PC-3 (cell line): ENCODE measurements around the gene SHQ1. TPM values are rescaled to one million over a fixed set of nuclear protein-coding genes. Genes with fewer than 3 reads are reported as not detected.

ENCODE experiments used
- ATAC-seq: fragments of 200-7000 bp; cut with Tn5 transposase; 2 replicates; pipeline ENCODE4 v1.9.1; 2020; ENCODE audit warnings: mild to moderate bottlenecking, moderate library complexity
- BruUV-seq: library from RNA; stranded (reverse); fragments of 400-500 nt; replicated peaks from 2 replicates; lab custom pipeline; 2021; lab: Mats Ljungman, UMichigan
- CTCF ChIA-PET: fragments of 300-600 bp; sonication (Branson Sonifier 250); formaldehyde crosslinking; loops from one replicate; lab custom pipeline; 2022; ENCODE audit warnings: antibody characterized with exemption; lab: Charles Lee
- POLR2A ChIA-PET: fragments of 300-600 bp; sonication (Branson Sonifier 250); formaldehyde crosslinking; loops from one replicate; lab custom pipeline; 2022; ENCODE audit warnings: antibody characterized with exemption; ENCODE audit not compliant: unreplicated experiment; lab: Charles Lee
- DNase-seq: peaks from one replicate; pipeline ENCODE4 v3.0.0-alpha.2; 2015
- H2AFZ ChIP-seq: fragments of 300-600 bp; sonication (generic); 2 replicates; pipeline ENCODE4 v1.6.0; 2016; ENCODE audit warnings: antibody characterized with exemption, low read length
- H3F3A ChIP-seq: fragments of 300-600 bp; sonication (generic); one replicate; pipeline ENCODE4 v1.6.0; 2017; ENCODE audit warnings: antibody characterized with exemption, low read length, control low read depth, mild to moderate bottlenecking; ENCODE audit not compliant: unreplicated experiment
- H3K27ac ChIP-seq: fragments of 300-600 bp; sonication (generic); 2 replicates; pipeline ENCODE4 v1.5.1; 2016; ENCODE audit warnings: mild to moderate bottlenecking, low read length
- H3K27me3 ChIP-seq: fragments of 300-600 bp; sonication (generic); 2 replicates; pipeline ENCODE4 v1.6.1; 2016; ENCODE audit warnings: low read length, mixed read lengths
- H3K36me3 ChIP-seq: fragments of 300-600 bp; sonication (generic); 2 replicates; pipeline ENCODE4 v1.6.1; 2016; ENCODE audit warnings: low read depth, mixed run types, low read length, mixed read lengths
- H3K4me1 ChIP-seq: fragments of 300-600 bp; sonication (generic); 2 replicates; pipeline ENCODE4 v1.5.1; 2016; ENCODE audit warnings: low read length; ENCODE audit not compliant: insufficient read depth
- H3K4me2 ChIP-seq: fragments of 300-600 bp; sonication (generic); 2 replicates; pipeline ENCODE4 v1.6.0; 2016; ENCODE audit warnings: low read length
- H3K4me3 ChIP-seq: fragments of 300-600 bp; sonication (generic); 2 replicates; pipeline ENCODE4 v1.5.1; 2016; ENCODE audit warnings: mild to moderate bottlenecking, low read length, mixed read lengths
- H3K79me2 ChIP-seq: fragments of 300-600 bp; sonication (generic); 2 replicates; pipeline ENCODE4 v1.6.1; 2017; ENCODE audit warnings: low read length, mixed read lengths
- H3K9ac ChIP-seq: fragments of 300-600 bp; sonication (generic); 2 replicates; pipeline ENCODE4 v1.6.0; 2016; ENCODE audit warnings: mild to moderate bottlenecking, low read length
- H3K9me2 ChIP-seq: fragments of 300-600 bp; sonication (generic); replicated peaks from 2 replicates; pipeline ENCODE4 v1.6.1; 2016; ENCODE audit warnings: mixed run types, low read length, mixed read lengths
- H3K9me3 ChIP-seq: fragments of 300-600 bp; sonication (generic); 2 replicates; pipeline ENCODE4 v1.6.1; 2016; ENCODE audit warnings: low read length, mixed read lengths
- H4K20me1 ChIP-seq: fragments of 300-600 bp; sonication (generic); 2 replicates; pipeline ENCODE4 v1.6.1; 2016; ENCODE audit warnings: low read length, mixed read lengths
- CTCF ChIP-seq: fragments of 300-600 bp; sonication (generic); conservative IDR thresholded peaks from 2 replicates; pipeline ENCODE4 v1.5.1; 2017; ENCODE audit warnings: antibody characterized with exemption, low read depth, mild to moderate bottlenecking, low read length
- EZH2 ChIP-seq: fragments of 300-600 bp; sonication (generic); IDR thresholded peaks from one replicate; pipeline ENCODE4 v1.6.1; 2017; ENCODE audit warnings: antibody characterized with exemption, mild to moderate bottlenecking, low read length; ENCODE audit not compliant: unreplicated experiment
- EZH2phosphoT487 ChIP-seq: fragments of 300-600 bp; sonication (generic); IDR thresholded peaks from 2 replicates; pipeline ENCODE4 v1.6.1; 2018; ENCODE audit warnings: mild to moderate bottlenecking, antibody characterized with exemption, low read length, borderline replicate concordance
- intact Hi-C: fragments of 100-400 bp; cut with micrococcal nuclease; formaldehyde crosslinking; loops from 2 replicates; pipeline ENCODE4 v1.9.0; 2023
- total RNA-seq: library from RNA; depleted of rRNA; stranded (reverse); fragments of >200 nt; gene quantifications from 2 replicates; pipeline ENCODE4 v1.2.3, GENCODE V29; 2014

The SHQ1 gene
- total RNA-seq, 1 experiment from 2014 or later, result 19.6 TPM

GRCh38 chr3:72860846-72861245 lies 12.6 kb upstream of the SHQ1 start:
- H3K36me3 ChIP-seq, result no peaks in the 10 kb centered on the region
- H2AFZ ChIP-seq, result no peak overlapping the region
- no peaks in the 10 kb centered on the region for H3K4me1 ChIP-seq
- ATAC-seq, result no peak
- H3K9me2 ChIP-seq, result no peaks in the 10 kb centered on the region
- intact Hi-C loops, result no loop called here
- no peaks in the 10 kb centered on the region for H4K20me1 ChIP-seq
- ChIA-PET CTCF (no interaction called here), POLR2A (no interaction called here)
- H3K79me2 ChIP-seq, result no peaks in the 10 kb centered on the region
- no peak overlapping the region for H3K9ac ChIP-seq
- DNase-seq, result no peak
- BruUV-seq, result no TSS peak
- H3K9me3 ChIP-seq, result no peaks in the 10 kb centered on the region
- TF ChIP-seq CTCF (no peak), EZH2phosphoT487 (no peak), EZH2 (no peak)
- H3K27me3 ChIP-seq, result peaks cover 8% of the 10 kb centered on the region; the same call in 1 of the 2 replicates
- H3K4me2 ChIP-seq, result no peak overlapping the region
- H3K27ac ChIP-seq, result no peak overlapping the region
- H3K4me3 ChIP-seq, result no peak overlapping the region
- H3F3A ChIP-seq, result no peaks in the 10 kb centered on the region

GRCh38 chr3:72860053-72860452 lies 11.8 kb upstream of the SHQ1 start:
- intact Hi-C loops, result no loop called here
- H4K20me1 ChIP-seq, result no peaks in the 10 kb centered on the region
- peaks cover 8% of the 10 kb centered on the region; the same call in 1 of the 2 replicates for H3K27me3 ChIP-seq
- no peak overlapping the region for H3K27ac ChIP-seq
- H3K9ac ChIP-seq, result no peak overlapping the region
- CTCF ChIA-PET, result no interaction called here
- H3K36me3 ChIP-seq, result no peaks in the 10 kb centered on the region
- TF ChIP-seq CTCF, result no peak
- TF ChIP-seq EZH2, result no peak
- TF ChIP-seq EZH2phosphoT487, result no peak
- no peaks in the 10 kb centered on the region for H3K79me2 ChIP-seq
- H3K4me3 ChIP-seq, result no peak overlapping the region
- ATAC-seq (no peak), DNase-seq (no peak)
- no peaks in the 10 kb centered on the region for H3F3A ChIP-seq
- no peak overlapping the region for H2AFZ ChIP-seq
- no peak overlapping the region for H3K4me2 ChIP-seq
- H3K9me3 ChIP-seq, result no peaks in the 10 kb centered on the region
- no peaks in the 10 kb centered on the region for H3K9me2 ChIP-seq
- H3K4me1 ChIP-seq, result no peaks in the 10 kb centered on the region
- POLR2A ChIA-PET, result no interaction called here
- BruUV-seq, result no TSS peak

- intact Hi-C loops, result no loop called here
Measured at GRCh38 chr3:72855001-72855400, 6.8 kb upstream of the SHQ1 start.

More at GRCh38 chr3:72855001-72855400, 6.8 kb upstream of the SHQ1 start:
- Histone ChIP-seq H3F3A (no peaks in the 10 kb centered on the region), H3K9me2 (no peaks in the 10 kb centered on the region), H3K4me3 (no peak overlapping the region), H3K79me2 (no peaks in the 10 kb centered on the region), H4K20me1 (no peaks in the 10 kb centered on the region), H3K27ac (no peak overlapping the region), H3K9ac (no peak overlapping the region), H3K27me3 (peaks cover 8% of the 10 kb centered on the region; the same call in 1 of the 2 replicates), H3K9me3 (no peaks in the 10 kb centered on the region), H3K4me2 (no peak overlapping the region), H3K4me1 (no peaks in the 10 kb centered on the region), H3K36me3 (no peaks in the 10 kb centered on the region), H2AFZ (0 out of 2 replicates have a peak overlapping the region, but pooled peaks have one; percentile 7)
- BruUV-seq, result no TSS peak
- TF ChIP-seq EZH2phosphoT487 (no peak), EZH2 (no peak), CTCF (no peak)
- DNase-seq (no peak), ATAC-seq (no peak)
- POLR2A ChIA-PET, result no interaction called here
- CTCF ChIA-PET, result no interaction called here
